Cerebellar nuclear complex (tissue), 1 donor: ENCODE measurements around the gene PIEZO1.

Source experiments
- DNase-seq, 2 experiments: peaks; one replicate each; lab custom pipeline; 2025; lab: John Stamatoyannopoulos, UW

The PIEZO1 gene

GRCh38 chr16:88766975-88767374, 18.0 kb downstream of the PIEZO1 start:
- DNase-seq: no peak

- no peak for DNase-seq
Observed at GRCh38 chr16:88764913-88765349, 20.1 kb downstream of the PIEZO1 start.

GRCh38 chr16:88764080-88764479, 20.9 kb downstream of the PIEZO1 start:
- DNase-seq: no peak

GRCh38 chr16:88763502-88764053, 21.4 kb downstream of the PIEZO1 start:
- DNase-seq: no peak

GRCh38 chr16:88762941-88763340, 22.1 kb downstream of the PIEZO1 start:
- no peak for DNase-seq

- no peak for DNase-seq
Observed at GRCh38 chr16:88762258-88762870, 22.7 kb downstream of the PIEZO1 start.

- DNase-seq: no peak
Observed at GRCh38 chr16:88761830-88762229, 23.2 kb downstream of the PIEZO1 start.

- no peak for DNase-seq
Observed at GRCh38 chr16:88761143-88761534, 23.9 kb downstream of the PIEZO1 start.

DNA sequence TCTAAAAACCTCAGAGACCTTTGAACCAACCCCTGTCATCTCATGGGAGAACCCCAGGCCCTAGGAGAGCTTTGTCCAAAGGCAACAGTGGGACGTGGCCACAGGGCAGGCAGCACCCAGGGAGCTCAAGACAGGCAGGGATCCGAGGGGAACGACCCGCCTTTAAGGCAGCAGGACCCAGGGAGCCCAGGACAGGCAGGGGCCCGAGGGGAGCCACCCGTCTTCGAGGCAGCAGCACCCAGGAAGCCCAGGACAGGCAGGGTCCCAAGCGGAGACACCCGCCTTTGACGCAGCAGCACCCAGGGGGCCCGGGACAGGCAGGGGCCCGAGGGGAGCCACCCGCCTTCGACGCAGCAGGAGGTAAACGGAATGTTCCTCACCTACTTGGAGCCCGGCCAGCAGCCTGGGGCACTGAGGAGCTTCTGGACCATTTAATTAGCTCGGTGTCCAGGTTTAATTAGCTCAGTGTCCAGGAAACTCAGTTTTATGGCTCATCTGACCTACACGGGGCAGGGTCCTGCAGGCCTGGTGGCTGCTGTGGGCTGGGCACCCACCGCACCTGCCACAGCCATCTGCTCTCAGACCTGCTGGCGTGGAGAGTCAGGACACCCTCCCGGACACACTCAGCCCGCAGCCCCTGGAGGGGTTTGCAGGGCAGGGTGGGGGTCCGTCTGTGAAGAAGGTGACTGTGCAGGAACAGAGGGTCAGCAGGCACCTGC, 24.4 kb downstream of the PIEZO1 start:
- no peak for DNase-seq

DNA sequence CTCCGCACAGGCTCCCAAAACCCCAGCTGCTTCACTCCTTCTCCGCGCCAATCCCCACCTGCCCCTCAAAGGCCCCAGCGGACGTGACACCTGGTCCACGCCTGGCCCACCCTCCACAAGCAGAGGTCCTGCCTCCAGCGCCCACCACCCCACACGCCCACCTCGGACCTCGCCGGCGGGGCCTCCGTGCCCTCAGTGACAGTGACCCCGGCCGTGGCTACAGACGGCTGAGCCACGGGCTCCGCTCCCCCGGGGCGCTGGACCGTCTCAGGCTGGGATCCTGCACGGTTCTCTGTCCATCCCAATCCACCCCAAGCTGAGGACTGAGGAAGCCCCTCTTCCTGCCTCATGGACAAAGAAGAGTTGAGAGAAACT, 25.1 kb downstream of the PIEZO1 start:
- DNase-seq: no peak

- no peak for DNase-seq
Observed at GRCh38 chr16:88759245-88759975, 25.6 kb downstream of the PIEZO1 start.

GRCh38 chr16:88758944-88759244, 26.1 kb downstream of the PIEZO1 start:
- no peak for DNase-seq

DNA sequence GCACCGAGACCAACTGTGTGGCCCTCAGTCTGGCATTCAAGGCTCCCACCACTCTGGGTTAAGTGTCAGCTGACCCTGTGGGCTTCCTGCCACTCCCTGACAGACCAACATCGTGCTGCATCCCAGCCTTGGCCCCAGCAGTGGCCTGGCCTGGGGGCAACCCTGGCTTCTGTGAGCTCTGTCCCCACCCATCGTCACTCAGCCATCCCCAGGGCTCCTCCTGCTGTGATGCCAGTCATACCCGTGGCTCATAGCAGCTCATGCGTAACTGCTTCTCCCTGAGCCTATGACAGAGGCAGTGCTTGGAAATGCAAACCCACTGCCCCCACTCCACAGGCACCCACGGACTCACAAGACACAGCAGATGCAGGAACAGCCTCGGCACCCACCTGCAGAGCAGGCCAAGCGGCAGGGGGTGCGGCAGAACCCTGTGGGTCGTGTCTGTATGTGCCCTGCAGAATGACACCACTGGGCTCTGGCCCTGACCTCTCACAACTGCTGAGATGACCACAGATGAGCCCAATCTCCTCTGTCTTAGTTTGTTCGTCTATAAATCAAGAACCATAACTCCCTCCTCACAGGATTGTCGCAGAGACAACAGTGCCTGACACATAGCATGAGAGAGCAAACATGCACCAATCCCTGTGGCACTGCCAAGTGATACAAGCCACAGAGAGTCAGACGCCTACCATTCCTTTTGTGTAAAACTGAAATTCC, 26.6 kb downstream of the PIEZO1 start:
- no peak for DNase-seq

GRCh38 chr16:88755745-88756443, 29.1 kb downstream of the PIEZO1 start:
- DNase-seq: no peak

- DNase-seq: no peak
Observed at GRCh38 chr16:88754912-88755744, 29.9 kb downstream of the PIEZO1 start.

DNA sequence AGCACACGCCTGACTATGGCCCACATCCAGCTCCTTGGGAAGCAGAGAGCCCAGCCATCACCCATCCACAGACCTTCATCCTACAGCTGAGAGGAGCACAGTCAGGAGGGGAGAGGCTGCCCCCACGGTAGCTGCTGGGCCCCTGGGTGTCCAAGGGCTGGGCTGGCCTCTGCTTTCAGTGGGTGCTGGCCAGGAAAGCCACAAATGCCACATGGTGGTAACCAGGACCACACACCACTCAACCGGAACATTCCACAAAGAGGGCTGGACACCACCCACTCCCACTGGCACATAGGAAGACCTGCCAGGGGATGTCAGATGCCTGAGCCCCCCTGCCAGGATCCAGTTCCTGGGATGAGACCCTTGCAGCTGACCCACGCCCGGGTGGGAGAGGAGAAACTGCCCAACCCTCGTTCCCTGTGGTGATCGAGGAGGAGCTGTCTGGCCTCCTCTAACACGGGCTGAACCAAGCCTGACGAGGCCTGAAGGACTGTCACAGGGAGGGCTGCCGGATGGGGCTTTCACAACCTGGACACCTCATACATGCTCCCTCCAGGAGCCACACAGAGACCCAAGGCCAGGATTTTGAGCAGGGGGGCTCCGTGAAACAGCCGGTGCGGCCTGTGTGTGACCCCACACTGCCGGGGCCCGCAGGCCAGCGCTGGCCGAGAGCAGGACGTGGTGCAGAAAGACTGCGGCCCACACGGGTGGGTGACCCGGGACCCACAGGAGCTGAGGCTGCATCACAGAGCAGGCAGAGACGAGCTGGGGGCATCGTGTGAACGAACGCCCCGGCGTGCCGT, 30.7 kb downstream of the PIEZO1 start:
- DNase-seq: no peak

GRCh38 chr16:88753602-88754001, 31.4 kb downstream of the PIEZO1 start:
- DNase-seq: no peak

DNA sequence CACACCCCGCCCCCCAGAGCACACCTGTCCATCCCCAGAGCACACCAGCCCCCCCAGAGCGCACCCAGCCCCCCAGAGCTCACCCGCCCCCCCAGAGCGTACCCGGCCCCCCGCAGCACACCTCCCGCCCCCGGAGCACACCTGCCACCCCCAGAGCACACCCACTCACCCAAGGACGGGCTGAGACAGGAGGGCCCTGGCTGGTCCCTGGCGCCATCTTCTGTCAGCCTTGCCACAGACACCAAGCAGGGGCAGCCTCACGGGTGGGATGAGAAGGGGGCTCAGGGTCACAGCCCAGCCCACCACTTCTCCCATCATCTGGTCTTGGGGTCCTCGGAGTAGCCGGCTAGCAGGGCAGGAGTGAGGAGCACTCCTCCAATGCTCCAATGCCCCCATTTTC, 31.8 kb downstream of the PIEZO1 start:
- no peak for DNase-seq

DNA sequence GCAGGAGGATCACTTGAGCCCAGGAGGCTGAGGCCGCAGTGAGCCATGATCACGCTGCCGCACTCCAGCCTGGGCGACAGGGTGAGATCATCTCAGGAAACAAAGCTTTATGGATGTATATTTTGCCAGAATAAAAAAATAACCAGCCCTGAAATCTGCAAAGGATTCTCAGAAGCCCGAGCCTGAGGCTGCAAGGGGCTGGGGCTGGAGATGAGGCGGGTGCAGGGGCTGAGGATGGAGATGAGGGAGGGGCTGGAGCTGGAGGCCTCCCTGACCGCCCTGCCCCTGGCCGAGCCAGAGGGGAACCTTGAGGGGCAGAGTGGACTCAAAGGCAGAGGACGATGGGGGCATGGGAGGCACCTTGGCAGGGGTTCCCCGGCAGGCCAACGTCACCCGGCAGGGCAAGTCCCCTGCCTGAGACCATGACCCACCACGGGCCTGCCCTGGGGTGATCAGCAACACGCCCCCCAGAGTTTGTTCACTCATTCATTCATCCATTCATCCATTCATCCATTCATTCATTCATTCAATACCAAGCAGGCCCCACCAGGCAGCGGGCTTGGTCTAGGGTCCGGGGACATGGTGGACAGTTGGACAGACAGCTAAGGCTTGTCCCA, 32.5 kb downstream of the PIEZO1 start:
- no peak for DNase-seq

DNA sequence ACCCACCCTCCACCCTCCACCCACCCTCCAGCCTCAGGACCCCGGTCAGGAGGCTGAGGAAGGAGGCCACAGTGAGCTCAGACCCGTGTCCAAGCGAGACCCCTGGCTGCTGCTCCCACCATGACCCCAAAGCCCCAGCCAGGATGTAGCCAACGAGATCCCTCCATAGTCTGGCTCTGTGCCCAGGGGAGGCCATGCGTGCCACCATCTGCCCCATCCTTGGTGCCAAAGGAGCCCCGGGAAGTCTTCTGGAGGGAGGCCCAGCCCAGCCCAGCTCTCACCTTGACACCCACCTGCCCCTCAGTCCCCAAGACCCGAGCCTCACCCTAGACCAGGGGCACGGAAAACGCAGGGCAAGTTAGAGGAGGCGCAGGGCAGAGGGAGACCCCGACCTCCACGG, 34.2 kb downstream of the PIEZO1 start:
- DNase-seq: no peak
